ENCODE data around the gene CA10.

DNA sequence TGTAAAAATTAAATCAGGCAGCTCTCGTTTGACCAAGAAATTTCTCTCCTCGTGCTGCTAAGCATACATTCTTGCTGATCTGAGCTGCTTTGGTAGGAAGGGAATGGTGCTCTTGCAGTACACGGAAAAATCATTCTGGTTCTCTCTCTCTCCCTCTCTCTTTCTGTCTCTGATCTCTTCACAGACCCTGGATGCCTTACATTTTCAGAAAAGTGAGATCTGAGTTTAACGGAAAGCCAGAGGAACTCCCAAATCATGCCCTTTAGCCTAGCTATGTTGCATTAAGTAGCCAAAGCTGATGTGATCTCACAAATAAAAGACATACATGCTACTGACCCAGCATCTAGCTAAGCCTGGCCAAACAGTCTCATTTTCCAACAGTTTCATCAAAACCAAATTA, 4.0 kb downstream of the CA10 start:
- TF ChIP-seq CTCF (IDR thresholded peaks at IDR 0.05), result no peak
- no peak for TF ChIP-seq POLR2A (IDR thresholded peaks at IDR 0.05; ENCODE audit: low read depth)
